HG03558 (cell line): ENCODE data around the gene GAGE12J.
"Not testable (repeated sequence)": the region's sequence is repeated elsewhere in the genome, so short reads cannot be mapped to it uniquely, and the experiment has no call there.

Experiments used
- ATAC-seq: cut with Tn5 transposase; IDR thresholded peaks from one replicate; pipeline ENCODE4 v1.9.1; 2021; ENCODE audit warnings: moderate number of reproducible peaks; ENCODE audit not compliant: unreplicated experiment; ENCODE audit errors: extremely low read depth

GAGE12J gene

GRCh38 chrX:49321737-49322136 lies at the start of gene GAGE12J:
Gene GAGE12J, plus strand, starts transcription at chrX:49322037. Its CDS starts 1,157 bp downstream, at chrX:49323194.
- ATAC-seq: not testable (repeated sequence)

- ATAC-seq: no peak
These were observed 49.4 kb upstream of the GAGE12J start for GRCh38 chrX:49272421-49272820.

GRCh38 chrX:49273181-49273727 lies 48.6 kb upstream of the GAGE12J start:
- ATAC-seq: no peak

DNA sequence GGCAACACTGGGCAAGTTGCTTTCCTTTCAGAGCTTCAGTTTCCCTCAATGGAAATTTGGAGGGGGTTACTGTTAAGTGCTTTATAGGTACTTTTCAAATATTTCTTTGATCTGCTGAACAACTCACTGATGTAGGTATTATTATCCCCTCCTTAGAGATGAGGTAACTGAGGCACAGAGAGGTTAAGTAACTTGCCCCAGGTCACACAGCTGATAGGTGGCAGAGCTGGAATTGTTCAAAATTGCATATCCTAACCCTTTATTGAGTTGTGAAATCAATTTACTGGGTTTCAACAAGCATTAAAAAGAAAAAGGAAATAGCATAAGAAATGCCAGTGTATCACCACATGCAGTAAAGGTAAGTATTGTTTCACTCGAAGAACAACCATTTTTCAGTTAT lies 45.6 kb upstream of the GAGE12J start:
- ATAC-seq: no peak

GRCh38 chrX:49276671-49277534 lies 44.9 kb upstream of the GAGE12J start:
- ATAC-seq: no peak

GRCh38 chrX:49277535-49277830 lies 44.4 kb upstream of the GAGE12J start:
- ATAC-seq: no peak

- ATAC-seq: no peak
These were observed 43.8 kb upstream of the GAGE12J start for GRCh38 chrX:49278081-49278480.

DNA sequence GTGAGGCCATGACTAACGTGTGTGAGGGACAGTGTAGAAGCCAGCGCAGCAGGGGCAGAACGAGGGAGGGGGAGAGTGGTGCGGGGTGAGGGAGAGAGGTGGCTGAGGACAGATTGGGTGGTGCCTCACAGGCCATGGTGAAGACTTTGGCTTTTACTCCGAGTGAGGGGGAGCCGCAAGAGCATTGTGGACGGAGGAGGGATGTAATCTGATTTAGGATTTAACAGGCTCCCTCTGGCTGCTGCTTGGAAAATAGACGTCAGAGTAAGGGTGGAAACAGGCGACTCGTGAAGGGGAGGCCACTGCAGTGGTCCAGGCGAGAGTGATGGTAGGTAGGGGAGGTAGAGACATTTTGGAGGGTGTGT lies 39.2 kb upstream of the GAGE12J start:
- ATAC-seq: no peak

DNA sequence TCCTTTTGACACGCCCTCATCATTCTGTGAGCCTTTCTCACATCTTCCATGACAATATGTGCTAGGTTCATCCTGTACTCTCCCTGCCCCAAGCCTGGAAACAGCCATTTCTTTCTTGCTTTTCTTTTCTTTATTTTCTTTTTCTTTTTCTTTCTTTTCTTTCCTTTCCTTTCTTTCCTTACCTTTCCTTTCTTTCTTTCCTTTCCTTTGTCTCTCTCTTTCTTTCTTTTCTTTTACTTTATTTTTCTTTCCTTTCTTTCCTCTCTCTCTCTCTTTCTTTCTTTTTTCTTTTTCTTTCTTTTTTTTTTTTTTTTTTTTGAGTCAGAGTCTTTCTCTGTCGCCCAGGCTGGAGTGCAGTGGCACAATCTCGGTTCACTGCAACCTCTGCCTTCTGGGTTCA lies 37.6 kb upstream of the GAGE12J start:
- ATAC-seq: no peak

DNA sequence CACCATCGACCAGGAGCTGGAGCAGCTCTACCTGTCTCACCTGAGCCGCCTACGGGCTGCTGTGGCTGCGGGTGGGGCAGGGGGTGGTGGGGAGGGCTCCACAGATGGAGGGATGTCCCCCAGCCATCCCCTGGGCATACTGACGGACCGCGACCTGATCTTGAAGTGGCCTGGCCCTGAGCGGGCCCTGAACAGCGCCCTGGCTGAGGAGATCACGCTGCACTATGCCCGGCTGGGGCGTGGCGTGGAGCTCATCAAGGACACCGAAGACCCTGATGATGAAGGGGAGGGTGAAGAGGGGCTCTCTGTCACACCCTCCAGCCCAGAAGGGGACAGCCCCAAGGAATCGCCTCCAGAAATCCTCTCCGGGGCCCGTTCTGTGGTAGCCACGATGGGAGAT lies 35.7 kb upstream of the GAGE12J start:
- ATAC-seq: no peak

- no peak for ATAC-seq
These were observed 35.3 kb upstream of the GAGE12J start for GRCh38 chrX:49286581-49286980.

DNA sequence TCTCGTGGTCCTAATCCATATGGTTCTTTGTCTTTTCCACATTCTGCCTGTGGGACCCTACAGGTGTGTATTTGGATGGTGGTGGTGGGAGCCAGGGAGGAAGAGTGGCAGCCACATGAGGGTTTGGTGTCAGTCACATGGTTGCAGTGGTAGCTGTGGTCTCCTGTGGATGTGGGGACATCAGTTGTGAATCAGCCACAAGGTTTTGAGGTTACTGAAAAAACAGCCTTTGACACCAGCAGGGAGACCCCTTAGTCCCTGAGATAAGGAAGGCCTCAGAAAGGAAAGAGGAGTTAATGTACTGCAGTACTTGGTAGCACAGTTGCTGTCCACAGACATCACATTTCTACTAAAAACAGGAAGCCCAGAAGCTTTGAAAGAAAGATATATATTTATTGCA lies 34.2 kb upstream of the GAGE12J start:
- no peak for ATAC-seq

- no peak for ATAC-seq
These were observed 31.6 kb upstream of the GAGE12J start for GRCh38 chrX:49290215-49290614.

DNA sequence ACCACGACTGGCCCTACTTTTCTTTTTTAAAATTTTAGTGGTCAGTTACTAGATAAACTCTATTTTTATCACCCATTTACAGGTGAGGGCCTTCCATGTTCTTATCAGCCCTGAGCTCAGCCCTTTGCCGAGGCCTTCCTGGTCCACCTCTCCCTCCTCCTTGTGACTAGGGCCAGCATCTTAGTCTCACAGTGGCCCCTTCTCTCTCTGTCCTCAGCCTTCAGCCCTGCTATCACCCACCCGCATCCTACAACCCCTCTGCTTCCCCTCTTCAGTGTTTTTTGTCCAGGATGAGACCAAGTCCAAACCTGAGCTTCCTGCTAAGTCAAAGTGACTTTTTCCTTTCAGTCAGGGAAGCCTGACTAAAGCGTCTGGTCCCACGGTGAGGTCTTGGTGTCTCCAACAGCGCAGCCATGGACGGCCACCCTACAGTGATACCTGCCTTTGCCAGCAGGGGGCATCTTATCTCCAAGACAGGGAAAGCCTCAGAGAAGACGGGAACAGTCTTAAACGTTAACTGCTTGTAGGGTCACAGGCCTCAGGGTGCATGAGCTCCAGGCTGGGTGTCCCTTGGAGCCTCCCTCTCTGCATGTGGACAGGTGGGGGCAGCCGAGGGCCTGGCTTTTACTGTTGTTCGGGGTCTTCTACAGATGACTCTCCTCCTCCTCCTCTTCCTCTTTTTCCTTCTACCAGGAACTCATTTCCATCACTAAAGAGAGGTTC lies 30.1 kb upstream of the GAGE12J start:
- ATAC-seq: no peak

DNA sequence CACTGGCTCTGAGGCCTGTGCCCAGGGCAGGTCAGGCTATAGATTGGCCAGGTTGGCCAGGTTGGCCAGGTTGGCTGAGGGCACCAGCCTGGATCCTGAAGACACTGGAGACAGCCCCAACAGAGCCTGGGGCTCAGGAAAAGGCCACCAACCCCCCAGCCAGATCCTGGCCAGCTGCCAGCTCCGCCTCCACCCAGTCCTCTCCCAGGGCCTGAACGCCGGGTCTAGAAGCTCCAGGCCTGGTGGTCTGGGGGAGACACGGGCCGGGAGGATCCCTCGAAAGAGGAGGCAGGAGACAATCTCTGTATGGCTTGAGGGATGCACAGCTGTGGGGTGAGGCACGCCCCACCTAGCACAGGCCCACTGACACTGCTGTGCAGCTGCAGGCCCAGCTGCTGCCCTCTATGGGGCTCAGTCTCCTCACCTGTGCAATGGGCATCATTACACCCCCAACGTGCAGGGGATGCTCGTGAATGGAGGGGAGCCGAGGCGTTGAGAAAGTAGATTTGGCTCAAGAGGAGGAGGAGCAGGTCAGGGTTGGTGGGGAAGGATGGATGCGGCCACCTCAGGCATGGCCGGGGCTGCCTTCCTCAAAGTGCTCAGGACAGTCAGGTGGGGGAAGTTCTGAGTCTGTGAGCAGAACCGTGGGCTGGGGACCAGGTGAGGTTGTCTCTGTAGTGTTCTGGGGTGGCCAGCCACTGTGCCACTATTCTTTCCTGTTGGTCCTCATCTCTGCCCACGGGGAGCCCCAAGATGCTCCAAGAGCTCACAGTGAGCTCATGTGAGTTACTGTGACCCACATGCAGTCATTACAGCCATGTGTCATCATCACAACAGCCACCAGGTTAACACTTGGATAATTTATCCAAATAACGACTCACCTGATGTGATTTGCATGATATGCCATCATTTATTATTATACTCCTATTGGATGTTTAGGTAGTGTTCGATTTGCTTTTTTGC lies 29.2 kb upstream of the GAGE12J start:
- ATAC-seq: no peak

GRCh38 chrX:49299293-49299692 lies 22.5 kb upstream of the GAGE12J start:
- ATAC-seq: not testable (repeated sequence)

GRCh38 chrX:49300703-49301102 lies 21.1 kb upstream of the GAGE12J start:
- ATAC-seq: no peak

- ATAC-seq: no peak
These were observed 18.5 kb upstream of the GAGE12J start, which contains the start of gene GAGE10 for GRCh38 chrX:49303346-49303745. Gene GAGE10, plus strand, starts transcription at chrX:49303646. Its CDS starts 1,214 bp downstream, at chrX:49304860.

GRCh38 chrX:49307775-49308174 lies 14.1 kb upstream of the GAGE12J start:
- not testable (repeated sequence) for ATAC-seq

GRCh38 chrX:49308604-49309269 lies 13.1 kb upstream of the GAGE12J start:
- ATAC-seq: no peak
